GM12892 (cell line): ENCODE results near the gene TMEM223. TPM values are rescaled to one million over a fixed set of nuclear protein-coding genes. Genes with fewer than 3 reads are reported as not detected.
"Not testable (repeated sequence)": the region's sequence is repeated elsewhere in the genome, so short reads cannot be mapped to it uniquely, and the experiment has no call there.

Experiments
- DNase-seq: peaks from one replicate; pipeline ENCODE4 v3.0.0; 2011; ENCODE audit not compliant: insufficient read length
- FAIRE-seq: peaks from 2 replicates; lab custom pipeline; 2011; peaks lifted over from hg19 to GRCh38; lab: Jason Lieb, UNC
- POLR2A ChIP-seq: IDR thresholded peaks from 2 replicates; pipeline ENCODE4 v1.6.1; 2011; ENCODE audit warnings: low read depth, low read length, control low read depth
- POLR2AphosphoS5 ChIP-seq: IDR thresholded peaks from 2 replicates; pipeline ENCODE4 v1.6.1; 2011; ENCODE audit warnings: low read depth, low read length, control low read depth
- TAF1 ChIP-seq: IDR thresholded peaks from 2 replicates; pipeline ENCODE4 v1.6.1; 2011; ENCODE audit warnings: low read depth, mild to moderate bottlenecking, control low read depth, low read length, borderline replicate concordance
- polyA plus RNA-seq: library from polyadenylated mRNA; unstranded; fragments of >200 nt; gene quantifications from one replicate; pipeline ENCODE4 v1.2.1, GENCODE V29; 2012; ENCODE audit warnings: missing spikeins, inconsistent platforms; ENCODE audit not compliant: missing spikeins

Gene TMEM223
- polyA plus RNA-seq: 10.3 TPM

GRCh38 chr11:62791501-62792201 lies at the start of gene TMEM223:
TMEM223 (minus strand) TSS chr11:62792006; CDS start chr11:62791994, 12 bp downstream.
- TF ChIP-seq TAF1: peak; percentile 75
- TF ChIP-seq POLR2A: peak; percentile 97
- peak; percentile 98 for TF ChIP-seq POLR2AphosphoS5
- FAIRE-seq: peak; percentile 96
- DNase-seq: peak; percentile 90

- FAIRE-seq: not testable (repeated sequence)
Observed at GRCh38 chr11:62840721-62841360, 49.0 kb upstream of the TMEM223 start.

GRCh38 chr11:62839050-62839945 lies 47.5 kb upstream of the TMEM223 start, which contains the start of gene WDR74:
WDR74 (minus strand) TSS chr11:62839590; CDS start chr11:62839570, 20 bp downstream.
- peak; percentile 96 for TF ChIP-seq POLR2A
- peak; percentile 95 for TF ChIP-seq TAF1
- TF ChIP-seq POLR2AphosphoS5: peak; percentile 95
- FAIRE-seq: peak; percentile 91
- DNase-seq: peak; percentile 83

More at GRCh38 chr11:62840721-62841360, 49.0 kb upstream of the TMEM223 start:
- DNase-seq: not testable (repeated sequence)

GRCh38 chr11:62835336-62835735 lies 43.5 kb upstream of the TMEM223 start:
- DNase-seq (no peak), FAIRE-seq (no peak)
- TF ChIP-seq POLR2A: no peak
- TF ChIP-seq TAF1: no peak
- no peak for TF ChIP-seq POLR2AphosphoS5

GRCh38 chr11:62832336-62833234 lies 40.8 kb upstream of the TMEM223 start, which contains the start of gene TEX54:
TEX54 (minus strand) TSS chr11:62832841.
- DNase-seq: no peak
- no peak for FAIRE-seq

GRCh38 chr11:62831520-62832335 lies 39.9 kb upstream of the TMEM223 start, which contains the start of gene STX5:
STX5 (minus strand) TSS chr11:62832051; CDS start chr11:62831243, 808 bp downstream.
- TF ChIP-seq TAF1 (peak; percentile 92; the same call in 1 of the 2 replicates), POLR2A (peak; percentile 80), POLR2AphosphoS5 (no peak; the same call in 1 of the 2 replicates)
- FAIRE-seq (peak; percentile 96), DNase-seq (peak; percentile 96)

More at GRCh38 chr11:62832336-62833234, 40.8 kb upstream of the TMEM223 start, which contains the start of gene TEX54:
- TF ChIP-seq POLR2A: peak; percentile 85; the same call in 1 of the 2 replicates
- peak; percentile 77 for TF ChIP-seq POLR2AphosphoS5
- no peak for TF ChIP-seq TAF1

GRCh38 chr11:62830904-62831519 lies 39.2 kb upstream of the TMEM223 start:
- no peak for DNase-seq
- TF ChIP-seq POLR2AphosphoS5: no peak
- TF ChIP-seq TAF1: no peak
- TF ChIP-seq POLR2A: no peak
- FAIRE-seq: peak; percentile 48

GRCh38 chr11:62828130-62828529 lies 36.3 kb upstream of the TMEM223 start:
- FAIRE-seq, DNase-seq: not testable (repeated sequence)

GRCh38 chr11:62823677-62824076 lies 31.9 kb upstream of the TMEM223 start:
- TF ChIP-seq POLR2A (no peak), TAF1 (no peak), POLR2AphosphoS5 (no peak)
- DNase-seq: no peak

More at GRCh38 chr11:62823677-62824076, 31.9 kb upstream of the TMEM223 start:
- no peak for FAIRE-seq
